ENCODE data around the gene OTUB2. TPM values are rescaled to one million over a fixed set of nuclear protein-coding genes. Genes with fewer than 3 reads are reported as not detected.

OTUB2 gene
- 3.0 and 4.4 TPM in 2 replicates for total RNA-seq (2014; rRNA removed; shearing (Covaris generic))

GRCh38 chr14:94026173-94026888 is at the start of gene OTUB2:
TSS of gene OTUB2 (plus strand) at chr14:94026340. CDS start at chr14:94026538, 198 bp downstream.
- peak; percentile 99 for DNase-seq
- Histone ChIP-seq H3K27me3 (ENCODE audit: control insufficient read depth, insufficient read depth, low read length) (peaks cover 6% of the 10 kb centered on the region), H3K4me3 (ENCODE audit: insufficient read depth, low read depth, low read length) (peak within 1 kb of the TSS; percentile 54), H3K36me3 (replicated peaks; ENCODE audit: control insufficient read depth, insufficient read depth, low read length) (no peaks in the 10 kb centered on the region)

- no peak for DNase-seq
- no peaks in the 10 kb centered on the region for H3K36me3 ChIP-seq (replicated peaks; ENCODE audit: control insufficient read depth, insufficient read depth, low read length)
- no peak within 1 kb of the TSS for H3K4me3 ChIP-seq (ENCODE audit: insufficient read depth, low read depth, low read length)
These were observed 49.6 kb upstream of the OTUB2 start, which contains the start of gene ASB2 for GRCh38 chr14:93976477-93977057. TSS of gene ASB2 (minus strand) at chr14:93976570. CDS start at chr14:93964539, 12,031 bp downstream.

GRCh38 chr14:93977171-93977570 is 49.0 kb upstream of the OTUB2 start:
- H3K4me3 ChIP-seq (ENCODE audit: insufficient read depth, low read depth, low read length) = no peak overlapping the region
- no peak for DNase-seq

More at GRCh38 chr14:93976477-93977057, 49.6 kb upstream of the OTUB2 start, which contains the start of gene ASB2:
- no peaks in the 10 kb centered on the region for H3K27me3 ChIP-seq (ENCODE audit: control insufficient read depth, insufficient read depth, low read length)

GRCh38 chr14:93977790-93978581 is 48.2 kb upstream of the OTUB2 start:
- Histone ChIP-seq H3K4me3 (ENCODE audit: insufficient read depth, low read depth, low read length) (no peak overlapping the region), H3K27me3 (ENCODE audit: control insufficient read depth, insufficient read depth, low read length) (no peaks in the 10 kb centered on the region), H3K36me3 (replicated peaks; ENCODE audit: control insufficient read depth, insufficient read depth, low read length) (no peaks in the 10 kb centered on the region)
- no peak for DNase-seq

More at GRCh38 chr14:93977171-93977570, 49.0 kb upstream of the OTUB2 start:
- H3K27me3 ChIP-seq (ENCODE audit: control insufficient read depth, insufficient read depth, low read length) = no peaks in the 10 kb centered on the region
- H3K36me3 ChIP-seq (replicated peaks; ENCODE audit: control insufficient read depth, insufficient read depth, low read length) = no peaks in the 10 kb centered on the region

- Histone ChIP-seq H3K36me3 (replicated peaks; ENCODE audit: control insufficient read depth, insufficient read depth, low read length) (no peaks in the 10 kb centered on the region), H3K4me3 (ENCODE audit: insufficient read depth, low read depth, low read length) (no peak overlapping the region), H3K27me3 (ENCODE audit: control insufficient read depth, insufficient read depth, low read length) (no peaks in the 10 kb centered on the region)
- no peak for DNase-seq
These were observed 47.4 kb upstream of the OTUB2 start for GRCh38 chr14:93978735-93979134.

GRCh38 chr14:93980456-93981201 is 45.5 kb upstream of the OTUB2 start:
- no peak for DNase-seq
- H3K36me3 ChIP-seq (replicated peaks; ENCODE audit: control insufficient read depth, insufficient read depth, low read length) = no peaks in the 10 kb centered on the region
- H3K4me3 ChIP-seq (ENCODE audit: insufficient read depth, low read depth, low read length) = no peak overlapping the region
- H3K27me3 ChIP-seq (ENCODE audit: control insufficient read depth, insufficient read depth, low read length) = no peaks in the 10 kb centered on the region

- DNase-seq = peak; percentile 76
- no peak overlapping the region for H3K4me3 ChIP-seq (ENCODE audit: insufficient read depth, low read depth, low read length)
- H3K36me3 ChIP-seq (replicated peaks; ENCODE audit: control insufficient read depth, insufficient read depth, low read length) = no peaks in the 10 kb centered on the region
- no peaks in the 10 kb centered on the region for H3K27me3 ChIP-seq (ENCODE audit: control insufficient read depth, insufficient read depth, low read length)
These were observed 44.6 kb upstream of the OTUB2 start for GRCh38 chr14:93981316-93982229.

GRCh38 chr14:93982230-93983007 is 43.7 kb upstream of the OTUB2 start:
- H3K27me3 ChIP-seq (ENCODE audit: control insufficient read depth, insufficient read depth, low read length) = no peaks in the 10 kb centered on the region
- no peak overlapping the region for H3K4me3 ChIP-seq (ENCODE audit: insufficient read depth, low read depth, low read length)
- no peak for DNase-seq
- H3K36me3 ChIP-seq (replicated peaks; ENCODE audit: control insufficient read depth, insufficient read depth, low read length) = no peaks in the 10 kb centered on the region

GRCh38 chr14:93984070-93984469 is 42.1 kb upstream of the OTUB2 start:
- DNase-seq = peak; percentile 68
- Histone ChIP-seq H3K27me3 (ENCODE audit: control insufficient read depth, insufficient read depth, low read length) (no peaks in the 10 kb centered on the region), H3K4me3 (ENCODE audit: insufficient read depth, low read depth, low read length) (no peak overlapping the region), H3K36me3 (replicated peaks; ENCODE audit: control insufficient read depth, insufficient read depth, low read length) (no peaks in the 10 kb centered on the region)

- DNase-seq = peak; percentile 82
- H3K36me3 ChIP-seq (replicated peaks; ENCODE audit: control insufficient read depth, insufficient read depth, low read length) = no peaks in the 10 kb centered on the region
- no peaks in the 10 kb centered on the region for H3K27me3 ChIP-seq (ENCODE audit: control insufficient read depth, insufficient read depth, low read length)
- H3K4me3 ChIP-seq (ENCODE audit: insufficient read depth, low read depth, low read length) = no peak overlapping the region
These were observed 41.1 kb upstream of the OTUB2 start for GRCh38 chr14:93984987-93985410.

GRCh38 chr14:93986955-93987354 is 39.2 kb upstream of the OTUB2 start:
- no peak for DNase-seq

GRCh38 chr14:93987376-93987775 is 38.8 kb upstream of the OTUB2 start:
- peak; percentile 73 for DNase-seq
- Histone ChIP-seq H3K27me3 (ENCODE audit: control insufficient read depth, insufficient read depth, low read length) (no peaks in the 10 kb centered on the region), H3K36me3 (replicated peaks; ENCODE audit: control insufficient read depth, insufficient read depth, low read length) (no peaks in the 10 kb centered on the region), H3K4me3 (ENCODE audit: insufficient read depth, low read depth, low read length) (no peak overlapping the region)

More at GRCh38 chr14:93986955-93987354, 39.2 kb upstream of the OTUB2 start:
- H3K4me3 ChIP-seq (ENCODE audit: insufficient read depth, low read depth, low read length) = no peak overlapping the region
- H3K27me3 ChIP-seq (ENCODE audit: control insufficient read depth, insufficient read depth, low read length) = no peaks in the 10 kb centered on the region
- H3K36me3 ChIP-seq (replicated peaks; ENCODE audit: control insufficient read depth, insufficient read depth, low read length) = no peaks in the 10 kb centered on the region
